Choroid plexus epithelial cell (primary cell): ENCODE results near the gene MYO1F.

Experiments
- DNase-seq: peaks from one replicate; pipeline ENCODE4 v3.0.0-alpha.2; 2010; ENCODE audit warnings: low read depth
- H3K4me3 ChIP-seq: 2 replicates; pipeline ENCODE4 v1.5.1; 2011; ENCODE audit warnings: low read depth, mild to moderate bottlenecking, control low read depth, low read length, moderate library complexity
- TF ChIP-seq, protein P1 (sequence below): conservative IDR thresholded peaks from 2 replicates; pipeline ENCODE4 v1.5.1; 2011; ENCODE audit warnings: low read depth, mild to moderate bottlenecking, control low read depth, inconsistent platforms, low read length, moderate library complexity

MYO1F gene

DNA sequence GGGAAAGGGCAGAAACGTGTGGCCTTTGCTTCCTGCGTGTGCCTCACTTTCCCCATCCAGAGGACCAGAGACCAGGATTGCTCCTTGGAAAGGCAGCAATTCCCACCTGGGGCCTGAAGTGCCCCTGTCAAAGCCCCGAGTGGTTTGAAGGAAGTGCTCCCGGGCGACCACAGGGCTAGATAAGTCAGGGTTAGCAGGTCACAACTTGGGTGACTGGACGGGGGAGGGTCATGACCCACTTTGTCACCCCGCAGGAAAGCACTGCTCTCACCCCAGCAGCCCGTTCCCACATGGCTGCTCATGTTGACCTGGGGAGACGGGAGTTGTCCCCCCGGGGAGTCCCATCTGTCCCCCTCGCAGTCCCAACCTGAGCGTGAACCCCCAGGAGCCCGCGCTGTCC, 75.3 kb downstream of the MYO1F start:
- DNase-seq = no peak
- TF ChIP-seq, protein P1, sequence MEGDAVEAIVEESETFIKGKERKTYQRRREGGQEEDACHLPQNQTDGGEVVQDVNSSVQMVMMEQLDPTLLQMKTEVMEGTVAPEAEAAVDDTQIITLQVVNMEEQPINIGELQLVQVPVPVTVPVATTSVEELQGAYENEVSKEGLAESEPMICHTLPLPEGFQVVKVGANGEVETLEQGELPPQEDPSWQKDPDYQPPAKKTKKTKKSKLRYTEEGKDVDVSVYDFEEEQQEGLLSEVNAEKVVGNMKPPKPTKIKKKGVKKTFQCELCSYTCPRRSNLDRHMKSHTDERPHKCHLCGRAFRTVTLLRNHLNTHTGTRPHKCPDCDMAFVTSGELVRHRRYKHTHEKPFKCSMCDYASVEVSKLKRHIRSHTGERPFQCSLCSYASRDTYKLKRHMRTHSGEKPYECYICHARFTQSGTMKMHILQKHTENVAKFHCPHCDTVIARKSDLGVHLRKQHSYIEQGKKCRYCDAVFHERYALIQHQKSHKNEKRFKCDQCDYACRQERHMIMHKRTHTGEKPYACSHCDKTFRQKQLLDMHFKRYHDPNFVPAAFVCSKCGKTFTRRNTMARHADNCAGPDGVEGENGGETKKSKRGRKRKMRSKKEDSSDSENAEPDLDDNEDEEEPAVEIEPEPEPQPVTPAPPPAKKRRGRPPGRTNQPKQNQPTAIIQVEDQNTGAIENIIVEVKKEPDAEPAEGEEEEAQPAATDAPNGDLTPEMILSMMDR = no peak
- H3K4me3 ChIP-seq = no peak overlapping the region

DNA sequence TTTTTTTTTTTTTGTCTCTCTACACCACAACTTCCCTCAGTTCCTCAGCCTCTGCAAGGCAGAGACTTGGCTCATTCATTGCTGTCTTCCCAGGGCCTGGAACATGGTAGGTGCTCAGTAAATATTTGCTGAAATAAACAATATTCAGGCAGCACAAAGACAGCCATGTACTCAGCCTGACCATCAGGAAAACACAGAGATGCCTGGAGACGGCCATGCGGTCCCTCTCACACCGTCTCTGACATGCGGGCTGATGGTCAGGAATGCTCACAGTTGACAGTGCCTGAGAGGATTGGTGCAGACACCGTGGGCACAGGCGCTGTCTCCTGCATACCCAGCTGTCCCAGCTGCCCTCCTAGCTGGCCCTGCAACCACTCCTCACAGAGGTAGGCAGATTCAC, 75.7 kb downstream of the MYO1F start:
- TF ChIP-seq, protein P1 = no peak
- no peak for DNase-seq
- no peak overlapping the region for H3K4me3 ChIP-seq

DNA sequence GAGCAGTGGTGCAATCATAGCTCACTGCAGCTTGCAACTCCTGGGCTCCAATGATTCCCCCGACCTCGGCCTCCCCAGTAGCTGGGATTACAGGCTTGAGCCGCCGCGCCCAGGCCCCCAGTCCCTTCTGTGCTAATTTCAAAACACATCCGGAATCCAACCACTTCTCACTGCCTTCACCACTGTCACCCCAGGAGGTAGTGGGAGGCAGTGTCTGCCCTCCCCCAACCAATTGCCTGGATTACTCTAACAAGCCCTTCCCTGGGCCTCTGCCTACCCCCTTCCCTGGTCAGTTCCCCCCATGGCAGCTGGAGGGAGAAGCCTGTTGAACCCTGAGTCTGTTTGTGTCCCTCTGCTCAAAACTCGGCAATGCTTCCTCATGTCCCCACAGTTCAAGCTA, 77.1 kb downstream of the MYO1F start:
- no peak overlapping the region for H3K4me3 ChIP-seq
- DNase-seq = peak; percentile 63
- TF ChIP-seq, protein P1 = no peak

DNA sequence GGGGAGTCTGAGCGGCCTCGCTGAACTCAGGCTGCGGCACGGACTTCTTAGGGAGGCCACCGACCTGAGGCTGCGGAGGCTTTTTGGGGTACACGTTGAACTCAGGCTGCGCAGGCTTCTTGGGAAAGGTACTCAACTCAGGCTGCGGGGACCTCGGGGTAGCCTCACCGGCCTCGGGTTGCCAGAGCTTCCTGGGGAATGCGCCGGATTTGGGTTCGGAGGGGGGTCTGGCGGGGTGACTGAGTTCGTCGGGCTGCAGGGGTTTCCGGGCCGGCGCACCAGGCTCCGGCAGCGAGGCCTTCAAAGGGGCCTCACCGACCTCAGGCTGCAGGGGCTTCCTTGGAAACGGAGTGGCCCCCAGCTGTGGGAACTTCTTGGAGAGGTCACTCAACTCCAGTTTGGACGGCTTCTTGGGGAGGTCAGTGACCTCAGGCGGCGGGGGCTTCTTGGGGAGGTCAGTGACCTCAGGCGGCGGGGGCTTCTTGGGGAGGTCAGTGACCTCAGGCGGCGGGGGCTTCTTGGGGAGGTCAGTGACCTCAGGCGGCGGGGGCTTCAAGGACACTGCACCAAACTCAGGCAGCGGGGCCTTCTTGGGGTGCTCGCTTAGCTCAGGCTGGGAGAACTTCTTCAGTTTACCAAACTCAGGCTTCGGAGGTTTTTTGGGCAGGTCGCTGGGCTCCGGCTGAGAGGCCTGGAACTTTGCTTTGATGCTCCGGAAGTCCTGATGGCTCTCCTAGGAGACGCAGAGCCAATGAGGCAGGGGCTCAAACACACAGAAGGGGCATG, 78.0 kb downstream of the MYO1F start:
- no peak overlapping the region for H3K4me3 ChIP-seq
- TF ChIP-seq, protein P1 = no peak
- DNase-seq = no peak

DNA sequence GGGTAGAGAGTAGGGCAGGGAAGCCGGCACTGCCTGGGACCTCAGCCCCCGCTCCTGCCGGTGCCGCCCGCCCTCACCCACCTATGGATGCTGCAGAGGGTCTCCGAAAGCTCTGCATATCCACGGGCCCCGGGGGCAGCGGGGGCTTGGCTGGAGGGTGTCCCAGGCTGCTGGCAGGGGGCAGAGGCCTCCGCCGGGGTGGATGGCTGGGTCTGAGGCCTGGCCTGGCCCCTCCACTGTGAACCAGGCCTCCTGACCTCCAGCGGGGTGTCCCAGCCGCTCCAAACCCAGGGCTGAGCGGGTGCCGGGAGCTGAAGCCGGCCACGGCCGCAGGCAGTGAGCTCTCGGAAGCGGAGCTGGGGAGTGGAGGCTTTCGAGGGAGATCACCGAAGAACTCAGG, 78.9 kb downstream of the MYO1F start:
- no peak overlapping the region for H3K4me3 ChIP-seq
- TF ChIP-seq, protein P1 = no peak
- DNase-seq = no peak

DNA sequence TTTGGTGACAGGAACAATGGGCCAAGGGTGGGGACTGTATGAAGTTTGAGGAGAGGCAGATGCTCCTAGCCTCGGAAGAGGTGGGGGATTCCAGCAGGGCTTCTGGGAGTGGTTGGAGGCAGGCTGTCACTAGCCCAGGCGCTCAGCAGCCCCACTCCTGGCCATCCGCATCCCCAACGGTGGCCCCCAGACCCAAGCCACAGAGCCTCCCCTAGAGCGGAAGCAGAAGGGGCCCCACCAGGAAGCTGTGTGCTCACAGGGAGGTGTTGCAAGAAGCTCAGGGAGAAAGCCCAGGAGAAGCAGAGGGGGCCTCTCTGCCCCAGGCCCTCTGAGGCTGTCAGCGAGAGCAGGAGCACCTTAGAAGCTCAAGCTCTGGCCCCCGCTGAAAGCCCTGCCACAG, 83.1 kb downstream of the MYO1F start:
- H3K4me3 ChIP-seq = no peak overlapping the region
- no peak for DNase-seq
- TF ChIP-seq, protein P1 = no peak

DNA sequence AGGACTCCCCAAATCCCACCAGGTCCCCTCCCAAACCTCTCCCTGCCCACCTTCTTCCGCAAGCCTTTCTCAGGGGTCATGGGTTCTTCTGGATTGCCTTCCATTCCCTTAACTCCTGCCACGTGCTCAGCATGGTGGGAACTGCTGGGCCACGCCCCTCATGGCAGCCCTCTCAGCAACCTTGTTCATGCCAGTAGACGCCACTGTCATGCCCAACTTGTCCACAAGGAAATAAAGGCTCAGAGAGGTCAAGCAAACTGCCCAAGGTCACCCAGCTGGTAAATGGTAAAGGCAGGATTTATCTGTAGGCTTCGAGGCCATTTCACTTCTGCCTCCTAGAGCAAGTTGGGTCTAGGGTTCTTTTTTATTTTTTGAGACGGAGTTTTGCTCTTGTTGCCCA, 85.7 kb downstream of the MYO1F start:
- TF ChIP-seq, protein P1 = no peak
- DNase-seq = no peak
- no peak overlapping the region for H3K4me3 ChIP-seq
